Bronchial smooth muscle cell (primary cell): Measurements from ENCODE around the gene SLC6A16. TPM values are rescaled to one million over a fixed set of nuclear protein-coding genes. Genes with fewer than 3 reads are reported as not detected.

Experiments used
- total RNA-seq: library from RNA; depleted of rRNA; stranded (reverse); fragments of >200 nt; gene quantifications from 2 replicates; pipeline ENCODE4 v1.2.1, GENCODE V29; 2014

SLC6A16 gene
- under 0.01 and 0.09 TPM in 2 replicates for total RNA-seq

DNA sequence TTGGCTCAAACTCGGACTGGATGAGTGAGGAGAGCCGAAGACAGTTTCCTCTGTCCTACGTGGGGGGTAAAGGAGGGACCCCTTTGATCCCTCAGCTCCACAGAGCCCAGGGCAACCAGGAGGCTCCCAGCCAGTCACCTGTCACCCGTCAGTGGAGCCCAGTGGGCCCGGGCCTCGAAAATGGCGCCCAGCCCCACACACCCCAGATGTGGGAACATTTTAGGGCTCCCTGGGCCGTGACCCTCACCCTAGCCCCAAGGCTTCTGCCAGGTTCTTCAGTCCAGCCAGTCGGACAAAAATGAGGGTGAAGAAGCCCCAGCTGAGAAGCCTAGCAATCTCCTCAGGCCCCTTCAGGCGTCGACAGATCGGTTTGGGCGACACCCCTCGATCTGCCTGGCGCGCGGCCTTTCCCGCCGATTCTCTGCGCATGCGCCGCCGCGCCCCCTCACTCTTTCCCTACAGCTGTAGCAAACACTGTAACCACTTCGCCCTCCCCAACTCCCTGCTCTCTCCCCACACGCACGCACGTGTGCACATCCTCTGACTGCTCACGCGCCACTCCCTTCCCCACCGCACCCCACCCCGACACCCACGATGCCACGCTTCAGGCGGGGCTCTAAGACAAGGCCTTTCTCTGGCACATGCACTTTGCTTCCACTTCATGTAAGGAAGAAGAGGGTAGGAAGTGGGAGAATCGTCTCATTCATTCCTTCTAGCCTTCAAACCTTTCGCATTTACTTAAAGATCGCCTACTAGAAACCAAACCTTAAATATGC, at the start of gene SLC6A16:
Gene SLC6A16 (minus strand): TSS at position 391 of the 776 bp plus-strand sequence. CDS start 13,844 bp downstream, outside the sequence.

GRCh38 chr19:49363268-49364082, 38.5 kb upstream of the SLC6A16 start, which contains the start of gene DKKL1:
Gene DKKL1 (plus strand): TSS chr19:49363877. CDS start chr19:49363999, 122 bp downstream.

DNA sequence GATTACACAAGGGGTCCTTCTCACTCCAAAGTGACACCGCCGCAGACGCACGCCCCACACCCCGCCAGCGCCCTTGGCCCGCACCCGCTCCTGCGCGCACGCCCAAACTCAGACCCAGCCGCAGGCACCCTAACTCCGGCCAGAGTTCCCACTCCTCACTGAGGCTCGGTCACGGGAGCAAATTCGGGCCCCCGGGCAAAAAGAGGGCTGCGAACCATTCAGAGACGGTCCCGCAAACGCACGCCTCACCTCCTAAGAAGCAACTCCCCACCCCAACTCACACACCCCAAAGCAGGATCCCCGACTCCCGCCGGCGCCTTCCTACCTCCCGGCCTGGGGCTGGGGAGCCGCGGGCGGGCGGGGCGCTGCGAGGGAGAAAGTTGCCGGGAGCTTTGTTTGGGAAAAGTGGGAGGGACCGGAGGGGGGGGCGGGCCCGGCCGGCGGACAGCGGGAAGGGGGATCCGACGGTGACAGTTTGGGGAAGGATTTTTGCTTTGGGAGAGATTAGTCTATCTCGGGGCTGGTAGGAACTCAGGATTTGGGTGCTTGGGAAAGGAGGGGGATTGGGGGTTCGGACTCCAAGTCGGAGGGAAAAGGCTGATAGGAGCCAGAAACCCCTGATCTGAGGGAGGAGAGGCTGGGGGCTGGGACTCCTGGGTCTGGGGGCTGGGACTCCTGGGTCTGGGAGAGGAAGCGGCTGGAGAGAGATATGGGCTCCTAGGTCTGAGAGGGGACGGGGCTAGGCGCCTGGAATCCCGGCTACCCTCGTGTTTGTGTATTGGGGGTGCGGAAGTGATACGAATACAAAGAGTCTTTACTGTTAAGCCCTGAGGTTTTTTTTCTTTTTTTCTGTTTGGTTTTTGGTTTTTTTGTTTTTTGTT, 37.3 kb upstream of the SLC6A16 start, which contains the start of gene TEAD2:
Gene TEAD2 (minus strand): TSS at position 369 of the 881 bp plus-strand sequence. CDS start 2,341 bp downstream, outside the sequence.

DNA sequence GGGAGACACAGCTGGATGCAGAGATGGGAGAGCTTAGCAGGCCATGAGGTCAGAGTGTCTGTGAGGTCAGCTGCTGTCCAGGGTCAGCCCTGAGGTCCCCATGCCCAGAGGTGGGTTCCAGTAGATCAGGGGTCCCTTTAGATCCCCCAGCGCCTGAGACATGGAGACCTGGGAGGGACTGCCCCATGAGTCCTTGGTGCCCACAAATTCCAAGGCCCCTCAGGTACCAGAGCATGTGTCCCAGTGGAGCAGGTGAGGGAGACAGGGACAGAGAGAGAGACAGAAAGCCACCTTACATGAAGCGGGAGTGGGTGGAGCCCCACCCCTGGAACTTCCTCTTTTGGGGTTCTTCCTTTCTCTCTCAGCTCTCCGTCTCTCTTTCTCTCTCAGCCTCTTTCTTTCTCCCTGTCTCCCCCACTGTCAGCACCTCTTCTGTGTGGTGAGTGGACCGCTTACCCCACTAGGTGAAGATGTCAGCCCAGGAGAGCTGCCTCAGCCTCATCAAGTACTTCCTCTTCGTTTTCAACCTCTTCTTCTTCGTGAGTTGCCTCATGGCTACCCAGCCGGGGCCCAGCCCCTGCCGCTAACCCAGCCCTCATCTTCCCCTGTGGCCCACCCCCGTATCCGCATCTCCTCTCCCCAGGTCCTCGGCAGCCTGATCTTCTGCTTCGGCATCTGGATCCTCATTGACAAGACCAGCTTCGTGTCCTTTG, 10.2 kb upstream of the SLC6A16 start, which contains the start of gene CD37:
Gene CD37 (plus strand): TSS at position 336 of the 713 bp plus-strand sequence. CDS start 135 bp downstream, at position 471.

Other genes with a start within 250 kb of the SLC6A16 start
- gene SNRNP70, start 239.7 kb downstream of the SLC6A16 start, total RNA-seq = 128 and 142 TPM in 2 replicates
- 12.0 and 13.3 TPM in 2 replicates for gene LIN7B, start 210.8 kb downstream of the SLC6A16 start, total RNA-seq
- 0.16 and 0.77 TPM in 2 replicates for gene C19orf73, start 206.0 kb downstream of the SLC6A16 start, total RNA-seq
- gene PPFIA3, start 205.6 kb downstream of the SLC6A16 start, total RNA-seq = 1.0 and 2.0 TPM in 2 replicates
- 0.09 TPM in 1 of 2 replicates, not detected in the other for gene HRC, start 169.8 kb downstream of the SLC6A16 start, total RNA-seq
- 16.5 and 17.5 TPM in 2 replicates for gene TRPM4, start 167.4 kb downstream of the SLC6A16 start, total RNA-seq
- gene CD37, start 10.2 kb upstream of the SLC6A16 start, total RNA-seq = not detected in 2 replicates
- 17.2 and 18.5 TPM in 2 replicates for gene TEAD2, start 37.2 kb upstream of the SLC6A16 start, total RNA-seq
- 0.16 and 0.26 TPM in 2 replicates for gene DKKL1, start 38.7 kb upstream of the SLC6A16 start, total RNA-seq
- gene KASH5, start 63.1 kb upstream of the SLC6A16 start, total RNA-seq = not detected in 2 replicates
- not detected in 2 replicates for gene PTH2, start 98.2 kb upstream of the SLC6A16 start, total RNA-seq
- gene GFY, start 100.2 kb upstream of the SLC6A16 start, total RNA-seq = not detected in 2 replicates
- gene SLC17A7, start 116.3 kb upstream of the SLC6A16 start, total RNA-seq = under 0.01 and 0.16 TPM in 2 replicates
- 101 and 120 TPM in 2 replicates for gene PIH1D1, start 126.6 kb upstream of the SLC6A16 start, total RNA-seq
- 21.6 and 26.2 TPM in 2 replicates for gene ALDH16A1, start 128.0 kb upstream of the SLC6A16 start, total RNA-seq
- gene FLT3LG, start 149.0 kb upstream of the SLC6A16 start, total RNA-seq = 4.9 and 5.3 TPM in 2 replicates
- 2,925 and 3,389 TPM in 2 replicates for gene RPL13A, start 162.4 kb upstream of the SLC6A16 start, total RNA-seq
- gene RPS11, start 171.2 kb upstream of the SLC6A16 start, total RNA-seq = 3,049 and 4,360 TPM in 2 replicates
- 46.5 and 81.8 TPM in 2 replicates for gene FCGRT, start 187.5 kb upstream of the SLC6A16 start, total RNA-seq
- gene RCN3, start 202.8 kb upstream of the SLC6A16 start, total RNA-seq = 231 and 301 TPM in 2 replicates